NK-92 (cell line): ENCODE results near the gene DIAPH2.

Source experiments
- DNase-seq: peaks from one replicate; lab custom pipeline; 2025; ENCODE audit not compliant: unreplicated experiment; lab: John Stamatoyannopoulos, UW

Gene DIAPH2

DNA sequence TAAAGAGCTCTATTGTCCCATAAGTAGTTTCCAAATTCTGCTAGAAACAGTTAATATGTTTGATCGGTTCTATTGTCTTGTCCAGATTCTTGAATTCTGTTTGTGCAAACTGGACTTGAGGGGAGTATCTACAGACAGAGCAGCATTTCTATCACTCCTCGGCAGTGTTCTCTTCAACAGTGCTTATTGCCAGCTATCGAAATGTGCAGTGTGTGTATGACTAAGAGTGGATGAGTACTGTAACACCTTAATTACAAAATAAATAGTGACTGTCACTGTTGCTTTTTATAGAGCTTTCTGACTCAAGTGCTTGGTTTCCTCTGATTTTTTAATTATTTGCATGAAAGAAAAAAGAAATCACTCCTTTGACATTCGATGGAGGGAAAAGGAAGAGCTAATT, 473.6 kb downstream of the DIAPH2 start:
- DNase-seq: no peak

DNA sequence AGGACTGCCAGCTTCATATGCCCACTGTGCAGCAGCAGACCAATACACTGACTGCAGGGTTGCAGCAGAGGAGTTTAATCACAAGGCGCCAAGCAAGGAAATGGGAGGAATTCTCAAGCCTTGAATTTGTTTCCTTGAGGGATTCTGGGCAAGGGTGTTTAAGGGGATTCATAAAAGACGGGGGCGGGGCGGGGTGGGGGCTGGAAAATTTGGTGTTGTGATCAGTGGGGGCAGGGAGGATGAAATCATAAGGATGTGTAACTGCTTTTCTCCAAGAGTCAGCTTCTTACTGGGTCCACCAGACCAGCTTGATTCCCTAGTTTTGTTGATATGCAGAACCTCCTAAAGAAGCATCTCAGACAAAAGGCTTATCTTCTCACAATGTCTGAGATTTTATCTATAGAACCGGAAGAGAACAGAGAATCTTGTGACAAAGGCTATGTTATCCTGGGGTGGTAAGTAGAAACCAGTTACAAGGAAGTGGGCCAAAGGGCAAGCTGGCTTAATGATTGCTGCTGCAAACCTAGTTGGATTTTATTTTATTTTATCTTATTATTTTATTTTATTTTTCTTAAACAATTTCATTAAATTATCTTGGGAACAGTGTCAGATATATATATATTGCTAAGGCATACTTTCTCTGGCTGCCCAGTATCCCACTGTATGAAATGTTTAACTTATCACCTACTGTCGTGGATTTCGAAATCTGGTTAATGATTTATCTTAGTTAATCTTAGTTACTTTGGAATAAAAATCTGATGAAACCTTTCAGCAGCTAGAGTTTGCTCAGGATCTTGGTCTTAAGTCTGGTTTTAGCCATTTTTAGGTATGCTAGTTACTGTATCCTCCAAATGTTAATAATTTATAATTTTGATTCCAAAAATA, 475.5 kb downstream of the DIAPH2 start:
- DNase-seq: no peak

DNA sequence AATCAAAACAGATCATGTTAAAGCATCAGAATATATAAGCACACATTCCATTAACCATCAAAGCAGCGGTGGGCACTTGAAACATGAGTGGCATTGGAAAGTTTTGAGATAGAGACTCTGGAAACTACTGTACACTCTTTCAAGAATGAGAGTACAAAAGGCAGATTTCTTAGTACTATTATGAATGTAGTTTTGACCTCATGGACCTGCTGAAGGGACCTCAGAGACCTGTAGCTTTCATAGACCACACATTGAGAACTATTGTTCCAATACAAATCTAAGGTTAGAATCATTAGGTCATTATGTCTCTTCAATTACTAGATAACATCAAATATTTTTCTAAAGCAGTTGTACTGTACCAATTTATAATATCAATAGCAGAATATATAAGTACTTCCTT, 482.7 kb downstream of the DIAPH2 start:
- DNase-seq: no peak

DNA sequence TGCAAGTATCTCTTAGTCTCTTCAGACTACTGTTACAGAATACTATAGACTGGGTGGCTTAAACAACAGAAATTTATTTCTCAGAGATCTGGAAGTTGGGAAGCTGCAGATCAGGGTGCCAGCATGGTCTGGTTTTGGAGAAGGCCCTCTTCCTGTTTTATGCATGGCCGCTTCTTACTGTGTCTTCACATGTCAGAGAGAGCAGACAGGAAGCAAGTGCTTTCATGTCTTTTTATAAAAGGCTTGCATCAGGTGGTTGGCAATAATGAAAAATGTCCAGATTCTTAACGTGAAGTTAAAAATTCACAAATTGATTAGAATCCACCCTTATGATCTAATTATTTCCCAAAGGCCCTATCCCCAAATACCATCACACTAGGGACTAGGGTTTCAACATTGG, 484.0 kb downstream of the DIAPH2 start:
- no peak for DNase-seq

DNA sequence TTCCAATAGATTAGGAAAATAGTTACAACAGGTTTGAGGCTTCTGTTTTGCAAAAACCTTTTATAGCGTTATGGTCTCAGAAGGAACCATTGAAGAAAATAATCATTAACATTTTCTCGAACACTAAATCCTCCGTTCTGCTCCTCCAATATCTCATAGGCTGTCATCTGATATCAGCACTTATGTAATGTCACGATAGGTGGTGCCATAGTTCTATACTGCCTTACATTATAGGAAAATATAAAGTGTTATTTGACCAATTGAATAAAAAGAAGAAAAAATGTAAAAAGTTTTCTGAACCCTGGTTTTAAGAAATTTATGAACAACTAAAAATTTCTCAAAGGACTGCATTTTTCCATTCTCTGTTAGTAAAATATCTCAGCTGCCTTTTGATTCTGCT, 490.5 kb downstream of the DIAPH2 start:
- DNase-seq: no peak

DNA sequence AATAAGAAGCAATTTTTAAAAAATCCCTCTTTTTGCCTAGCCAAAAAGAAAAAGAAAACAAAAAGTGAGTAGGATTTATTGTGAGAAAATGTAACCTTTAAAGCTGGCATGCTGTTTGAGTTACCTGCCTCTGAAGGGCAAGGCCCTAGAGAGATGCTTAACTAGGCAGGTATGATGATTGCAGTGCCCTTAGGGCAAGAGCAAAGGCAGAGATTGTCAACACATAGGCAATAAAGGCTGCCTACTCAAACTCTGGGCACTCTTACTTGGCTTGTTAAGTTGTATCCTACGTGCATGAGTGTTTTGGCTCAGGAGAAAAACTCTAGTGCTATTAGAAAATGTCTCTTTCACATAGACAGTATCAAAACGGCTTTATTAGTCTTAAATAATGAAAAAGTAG, 505.0 kb downstream of the DIAPH2 start:
- DNase-seq: no peak

DNA sequence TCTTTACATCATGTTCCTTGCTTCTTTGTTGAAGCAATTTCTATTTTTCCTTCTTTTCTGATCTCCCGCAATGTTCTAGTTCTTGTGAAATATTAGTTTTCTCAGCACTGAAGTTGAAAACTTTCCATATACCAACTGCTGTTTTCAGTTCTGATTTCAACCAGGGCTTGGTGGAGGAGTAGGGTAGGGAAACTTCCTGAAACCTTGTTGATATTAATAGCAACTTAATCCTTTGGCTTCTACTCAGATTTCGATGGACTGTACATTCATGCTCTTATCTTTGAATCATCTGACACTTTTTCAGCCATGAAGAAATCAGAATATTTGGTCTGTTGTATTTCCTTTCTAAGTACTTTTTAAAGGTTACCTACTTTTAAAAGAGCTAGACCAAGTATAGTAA, 514.9 kb downstream of the DIAPH2 start:
- DNase-seq: no peak

DNA sequence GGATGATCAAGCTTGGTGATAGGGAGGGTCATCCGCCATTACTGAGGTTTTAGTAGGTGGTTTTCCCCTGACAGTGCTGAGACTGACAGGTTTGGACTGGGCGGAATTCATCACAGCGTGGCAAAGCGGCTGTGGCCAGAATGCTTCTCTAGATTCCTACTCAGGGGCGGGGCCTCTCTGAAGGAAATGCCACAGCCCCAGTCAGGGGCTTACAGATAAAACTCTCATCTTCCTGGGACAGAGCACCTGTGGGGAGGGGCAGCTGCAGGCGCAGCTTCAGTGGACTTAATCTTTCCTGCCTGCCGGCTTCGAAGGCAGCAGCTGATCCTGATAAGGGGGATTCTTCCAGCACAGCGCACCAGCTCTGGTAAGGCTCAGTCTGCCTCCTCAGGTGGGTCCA, 515.8 kb downstream of the DIAPH2 start:
- no peak for DNase-seq

DNA sequence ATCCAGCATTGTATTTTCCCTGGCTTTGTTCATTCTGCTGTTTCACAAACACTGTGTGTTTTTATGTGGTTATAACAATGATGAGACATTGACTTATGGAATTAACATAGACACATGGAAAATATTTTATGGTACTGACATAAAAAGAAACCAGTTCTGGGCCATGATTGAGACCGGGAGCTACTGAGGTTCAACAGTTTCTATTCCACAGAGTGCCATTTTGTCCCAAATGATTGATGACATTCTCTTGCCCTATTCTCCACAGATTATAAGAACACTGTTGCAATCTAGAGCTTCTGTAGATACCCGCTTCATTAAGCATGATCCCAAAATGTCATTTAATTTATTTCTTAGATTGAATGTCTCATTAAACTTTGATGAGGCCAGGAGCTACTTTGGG, 525.9 kb downstream of the DIAPH2 start:
- DNase-seq: no peak

DNA sequence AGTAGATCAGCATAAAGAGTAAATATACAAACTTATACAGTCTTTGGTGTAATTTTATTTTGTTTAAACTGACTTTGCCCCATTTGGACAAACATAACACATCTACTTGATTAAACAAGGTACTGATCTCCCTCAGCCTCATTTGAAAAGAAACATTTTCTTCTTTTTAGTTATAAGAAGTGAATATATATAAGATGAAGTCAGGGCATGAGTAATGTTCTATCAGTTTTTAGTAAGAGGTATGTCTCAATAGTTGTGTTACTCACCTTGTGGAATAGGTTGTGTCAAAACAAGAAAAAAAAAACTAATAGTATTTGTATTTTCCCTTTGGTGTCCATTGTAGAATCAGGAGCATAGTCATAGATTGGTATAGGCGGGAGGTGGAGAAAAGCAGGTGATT, 526.4 kb downstream of the DIAPH2 start:
- DNase-seq: no peak

DNA sequence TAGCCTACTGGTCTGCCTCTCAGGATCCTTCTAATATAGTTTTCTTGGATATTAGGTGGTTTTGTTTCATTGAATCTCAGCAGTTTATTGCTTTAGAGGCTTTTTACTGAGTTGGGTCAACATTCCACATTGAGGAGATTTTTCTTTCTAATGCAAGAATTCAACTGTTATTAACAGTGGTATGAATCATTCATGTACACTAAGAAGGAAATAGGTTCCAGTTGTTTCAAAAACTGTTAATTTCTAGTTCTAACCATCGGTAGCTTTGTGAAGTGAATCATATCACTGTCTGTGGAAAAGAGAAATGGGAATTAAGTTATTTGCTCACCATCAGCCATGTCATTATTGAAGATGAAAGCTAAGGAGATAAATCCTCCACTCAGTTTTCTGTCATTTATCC, 530.5 kb downstream of the DIAPH2 start:
- DNase-seq: no peak

DNA sequence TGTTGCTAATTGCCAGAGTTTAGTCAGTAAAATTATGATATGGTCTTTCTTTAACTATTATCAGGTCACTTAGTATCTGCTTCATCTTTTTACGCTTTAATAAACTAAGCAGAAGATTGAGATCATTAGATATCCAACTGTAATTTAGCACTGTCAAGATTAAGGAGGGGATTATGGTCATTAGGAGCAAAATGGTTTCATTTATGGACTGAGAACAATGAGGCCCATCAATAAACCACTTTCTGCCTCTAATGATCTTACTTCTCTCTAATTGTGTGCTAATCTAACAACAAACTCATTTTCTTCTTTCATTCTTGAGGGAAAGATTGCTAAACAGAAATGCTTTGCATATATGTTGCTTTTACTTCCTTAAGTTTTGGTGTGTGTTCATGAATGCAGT, 539.5 kb downstream of the DIAPH2 start:
- no peak for DNase-seq

DNA sequence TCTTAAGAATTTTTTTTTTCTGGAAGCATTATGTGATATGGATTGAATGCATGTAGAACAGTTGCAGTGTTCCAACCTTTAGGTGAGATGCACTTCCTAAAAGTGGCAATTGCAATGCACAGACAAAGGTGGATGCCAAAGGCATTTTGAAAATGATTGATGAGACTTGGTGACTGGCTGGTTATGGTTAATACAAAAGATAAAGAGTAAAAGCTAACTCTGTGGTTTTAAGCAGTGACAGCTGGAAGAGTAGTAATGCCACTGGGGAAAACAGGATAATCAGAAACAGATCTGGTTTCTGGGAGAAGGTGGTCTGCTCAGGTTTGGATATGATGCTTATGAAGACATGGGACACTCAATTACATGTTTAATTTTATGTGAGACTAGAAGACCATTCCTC, 544.7 kb downstream of the DIAPH2 start:
- DNase-seq: no peak

DNA sequence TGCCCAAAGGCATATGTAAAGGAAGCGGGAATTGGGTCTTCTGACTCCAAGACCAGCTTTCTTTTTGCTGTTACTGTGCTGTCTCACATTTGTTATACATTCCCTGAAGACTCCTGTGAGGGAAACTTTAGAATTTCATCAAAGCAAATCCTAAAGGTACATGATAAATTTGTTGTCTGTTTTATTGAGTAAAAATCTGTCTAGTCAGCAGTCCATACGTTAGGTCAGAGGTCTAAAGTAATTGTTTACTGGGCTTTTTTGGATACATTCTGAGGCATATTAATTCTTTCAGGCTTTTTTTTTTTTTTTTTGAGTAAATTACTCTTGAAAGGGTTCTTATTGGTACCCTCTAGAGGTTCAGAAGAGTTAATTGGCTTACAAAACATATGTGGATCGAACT, 546.3 kb downstream of the DIAPH2 start:
- DNase-seq: no peak

DNA sequence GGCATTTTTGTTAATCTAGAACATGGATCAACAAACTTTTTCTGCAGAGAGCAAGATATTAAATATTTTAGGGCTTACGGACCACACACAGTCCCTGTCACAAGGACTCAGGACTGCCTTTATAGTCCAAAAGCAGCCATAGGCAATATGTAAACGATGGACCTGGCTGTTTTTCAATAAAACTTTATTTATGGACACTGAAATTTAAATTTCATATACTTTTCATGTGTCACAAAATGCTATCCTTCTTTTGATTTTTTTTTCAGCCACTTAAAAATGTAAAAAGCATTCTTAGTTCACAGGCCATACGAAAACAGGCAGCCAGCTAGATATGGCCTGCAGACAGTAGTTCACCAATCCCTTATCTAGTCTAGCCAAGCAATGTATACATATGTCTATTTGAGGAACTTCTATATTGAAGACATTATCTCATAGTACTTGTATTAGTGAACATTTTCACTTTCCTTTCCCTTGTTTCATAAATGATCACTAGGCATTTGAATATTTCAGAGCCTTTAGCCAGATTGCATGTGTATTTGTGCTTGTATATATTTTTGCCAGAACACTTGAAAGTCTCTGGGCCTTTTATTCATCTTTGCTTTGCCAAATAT, 549.9 kb downstream of the DIAPH2 start:
- no peak for DNase-seq

DNA sequence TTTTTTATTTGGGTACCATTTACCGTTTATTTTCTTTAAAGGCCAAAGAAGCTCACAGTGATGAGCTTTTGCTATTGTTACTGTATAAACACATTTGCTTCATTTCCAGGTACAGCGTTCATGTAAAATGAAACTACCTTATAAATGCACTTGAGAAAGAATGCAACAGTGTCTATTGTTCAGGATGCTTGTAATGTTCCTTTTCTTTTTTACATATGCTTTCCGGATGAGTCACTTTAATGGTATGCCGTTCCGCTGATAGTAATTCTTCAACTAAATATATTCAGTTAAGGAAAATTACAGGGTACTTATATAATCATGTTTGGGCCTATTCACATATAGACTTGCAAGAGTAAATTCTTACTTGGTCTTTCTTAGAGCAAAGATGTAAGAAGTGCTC, 554.0 kb downstream of the DIAPH2 start:
- DNase-seq: no peak

DNA sequence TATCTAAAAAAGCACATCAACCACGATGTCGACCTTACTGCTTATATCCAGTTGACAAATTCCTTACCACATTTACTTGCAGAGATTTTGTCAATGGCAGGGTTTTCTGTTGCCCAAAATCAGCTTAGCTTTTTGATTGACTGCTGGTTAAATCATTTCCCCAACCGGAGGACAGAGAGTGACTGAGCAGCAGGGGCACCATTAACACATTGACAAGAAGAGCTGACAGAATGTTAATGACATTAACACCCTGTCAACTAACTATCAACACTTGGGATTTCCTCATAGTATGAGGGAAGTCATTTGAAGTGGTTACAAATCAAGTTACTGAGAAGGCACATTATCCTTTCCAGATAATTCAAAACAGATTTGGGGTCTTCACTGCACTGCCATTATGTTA, 567.5 kb downstream of the DIAPH2 start:
- no peak for DNase-seq

DNA sequence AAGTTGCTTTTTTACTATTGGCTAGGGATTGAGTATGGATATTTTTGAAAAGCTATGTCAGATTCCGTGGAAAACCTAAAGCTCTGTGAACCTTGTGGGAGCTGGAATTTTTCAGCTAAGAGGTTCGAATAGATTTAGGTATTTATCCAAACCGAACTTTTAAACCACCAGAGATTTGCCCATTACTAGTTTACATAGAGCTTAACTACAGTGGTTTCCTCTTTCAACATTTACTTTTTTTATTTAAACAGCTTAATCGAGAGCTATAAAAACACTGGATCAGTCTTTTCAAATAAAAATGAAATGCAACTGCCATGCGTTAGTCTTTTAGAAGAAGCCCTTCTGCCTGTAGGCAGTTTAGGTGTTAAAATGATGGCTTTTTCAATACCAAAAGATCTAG, 576.0 kb downstream of the DIAPH2 start:
- DNase-seq: no peak

DNA sequence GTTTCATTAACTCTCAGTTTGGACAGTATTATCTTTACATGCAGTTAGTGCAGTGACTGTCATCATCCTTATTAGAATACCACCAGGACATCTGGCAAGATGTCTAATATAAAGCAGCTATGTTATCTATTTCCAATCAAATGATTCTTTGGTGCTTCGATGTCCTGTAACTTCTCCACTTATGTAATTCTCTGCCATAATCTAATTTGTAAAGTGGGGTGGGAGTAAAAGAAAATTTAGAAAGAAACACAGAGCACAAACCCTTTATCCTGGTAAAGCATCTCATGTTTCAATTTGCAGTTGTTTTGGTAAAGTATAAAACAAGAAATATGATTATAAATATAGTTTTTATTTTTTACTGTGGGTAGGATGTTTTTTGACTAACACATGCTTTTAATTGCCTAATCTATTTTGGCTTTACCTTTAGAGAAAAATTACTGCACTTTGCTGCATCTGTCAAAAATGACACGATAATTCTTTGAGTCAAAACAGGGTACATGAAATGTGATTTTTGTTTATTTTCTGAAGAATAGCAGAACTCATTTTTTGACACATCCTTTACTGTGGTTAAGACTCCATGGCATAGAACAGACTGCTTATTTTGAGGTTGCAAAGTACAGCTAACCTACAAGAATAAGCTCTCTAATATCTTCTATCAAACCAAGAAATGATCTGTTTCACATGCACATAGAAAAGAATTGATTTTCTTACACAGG, 581.9 kb downstream of the DIAPH2 start:
- no peak for DNase-seq

DNA sequence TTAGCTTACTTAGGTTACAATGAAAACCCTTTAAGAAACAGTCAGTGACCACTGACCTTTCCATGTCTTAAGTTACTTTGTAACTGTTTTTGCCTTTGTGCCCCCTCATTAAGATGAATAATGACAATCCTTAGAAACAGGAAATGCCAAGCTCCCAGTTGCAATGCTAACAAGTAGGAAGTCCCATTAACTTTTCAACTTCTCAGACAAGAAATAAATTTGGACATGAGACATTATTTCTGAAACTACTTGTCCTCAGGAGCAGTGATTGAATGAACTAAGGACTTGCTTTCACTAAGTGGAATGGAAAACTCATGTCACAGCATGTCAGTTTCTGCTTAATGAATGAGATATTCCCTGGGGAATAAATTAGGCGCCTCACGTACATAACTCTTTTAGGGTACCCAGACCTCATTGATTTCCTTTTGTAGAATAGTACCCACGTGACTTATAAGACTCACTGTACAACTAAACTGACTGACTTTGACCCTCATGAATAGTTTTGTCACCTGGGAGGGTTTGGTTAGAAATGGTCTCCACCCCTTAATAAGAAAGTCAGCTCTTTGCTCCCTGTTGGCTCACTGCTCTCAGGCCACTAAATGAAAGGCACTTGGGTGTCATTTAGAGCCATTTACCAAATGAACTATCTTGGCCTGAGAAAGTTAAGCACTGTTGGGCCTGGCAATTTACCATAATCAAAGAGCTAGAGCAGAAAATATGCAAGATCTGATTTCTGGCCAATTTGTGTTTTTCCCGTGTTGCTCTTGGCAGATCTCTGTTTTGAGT, 582.9 kb downstream of the DIAPH2 start:
- no peak for DNase-seq

DNA sequence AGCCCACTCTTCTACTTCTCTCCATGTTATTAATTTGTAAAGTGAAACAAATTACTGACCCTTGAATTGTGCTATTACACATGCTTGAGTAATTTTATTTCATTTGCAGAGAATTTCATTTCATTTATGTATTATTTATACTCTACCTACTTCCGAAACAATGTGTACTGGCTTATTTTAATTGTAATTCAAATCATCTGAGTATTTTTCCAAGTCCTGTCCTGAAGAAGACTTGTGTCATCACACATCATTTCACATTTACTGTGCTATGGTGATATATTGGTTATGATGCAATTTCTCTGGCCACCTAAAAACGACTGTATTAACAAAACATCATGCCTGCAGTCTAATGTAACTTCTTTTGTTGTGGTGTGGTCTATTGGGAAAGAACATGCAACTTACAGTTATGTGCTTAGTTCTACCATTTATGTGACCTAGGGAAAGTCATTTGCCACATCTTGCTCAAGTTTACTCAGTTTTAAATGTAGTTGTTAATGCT, 583.6 kb downstream of the DIAPH2 start:
- no peak for DNase-seq
